Gastroesophageal sphincter (tissue), 3 donors: ENCODE results near the gene PXT1.

ENCODE experiments used
- CTCF ChIP-seq, 4 experiments: fragments of 200-600 bp in 2 of 4; fragments of 450-650 bp in 2 of 4; sonication (generic) in 1 of 4; IDR thresholded peaks; one replicate each; pipeline ENCODE4 v1.5.1; 2017 to 2019; ENCODE audit warnings: antibody characterized with exemption in 4 of 4, mild to moderate bottlenecking in 2 of 4, moderate library complexity in 2 of 4
- EP300 ChIP-seq: sonication (generic); formaldehyde crosslinking; IDR thresholded peaks from one replicate; pipeline ENCODE4 v1.6.1; 2017; ENCODE audit warnings: antibody characterized with exemption, mild to moderate bottlenecking
- POLR2AphosphoS5 ChIP-seq: sonication (generic); formaldehyde crosslinking; IDR thresholded peaks from one replicate; pipeline ENCODE4 v1.6.1; 2017; ENCODE audit warnings: antibody characterized with exemption

GRCh38 chr6:36370638-36371037, 72.0 kb downstream of the PXT1 start:
- TF ChIP-seq CTCF (IDR thresholded peaks at IDR 0.05) = no peak
- TF ChIP-seq POLR2AphosphoS5 = no peak
- no peak for TF ChIP-seq EP300
